Endothelial cell of umbilical vein (primary cell): ENCODE data around the gene NAA40. TPM values are rescaled to one million over a fixed set of nuclear protein-coding genes. Genes with fewer than 3 reads are reported as not detected.

Experiments
- BruUV-seq: library from RNA; stranded (reverse); fragments of 400-500 nt; replicated peaks from 2 replicates; lab custom pipeline; 2021; lab: Mats Ljungman, UMichigan
- CTCF ChIA-PET: fragments of 300-600, 350-600 bp; sonication (Branson Sonifier 250); formaldehyde crosslinking; loops from one replicate; lab custom pipeline; 2021; ENCODE audit warnings: antibody characterized with exemption, inconsistent platforms; lab: Charles Lee
- POLR2A ChIA-PET: fragments of 300-600, 350-600 bp; sonication (Branson Sonifier 250); formaldehyde crosslinking; loops from one replicate; lab custom pipeline; 2021; ENCODE audit warnings: antibody characterized with exemption, inconsistent platforms; lab: Charles Lee
- DNase-seq: peaks from one replicate; pipeline ENCODE4 v3.0.0-alpha.2; 2011; ENCODE audit warnings: low read depth, low spot score
- FAIRE-seq: peaks from 2 replicates; lab custom pipeline; 2011; peaks lifted over from hg19 to GRCh38; lab: Jason Lieb, UNC
- H2AFZ ChIP-seq: 2 replicates; pipeline ENCODE4 v1.6.0; 2012; ENCODE audit warnings: low read depth, low read length, control low read depth, inconsistent platforms
- H3K27ac ChIP-seq: 2 replicates; pipeline ENCODE4 v1.5.1; 2011; ENCODE audit warnings: low read depth, mild to moderate bottlenecking, control low read depth, low read length, moderate library complexity; ENCODE audit not compliant: insufficient read depth
- H3K27me3 ChIP-seq, 2 experiments: 2 replicates each; pipeline versions ENCODE4 v1.6.0 to v1.6.1; 2011; ENCODE audit warnings: low read length in 2 of 2, mixed read lengths in 1 of 2; ENCODE audit not compliant: control insufficient read depth in 2 of 2, insufficient read depth in 2 of 2
- H3K36me3 ChIP-seq, 2 experiments: 2 replicates in 1 of 2; 3 replicates in 1 of 2; pipeline ENCODE4 v1.5.1; 2011; ENCODE audit warnings: low read length in 2 of 2, mild to moderate bottlenecking in 1 of 2, moderate library complexity in 1 of 2; ENCODE audit not compliant: control insufficient read depth in 2 of 2, insufficient read depth in 2 of 2; ENCODE audit errors: extremely low read depth in 1 of 2
- H3K4me1 ChIP-seq: 3 replicates; pipeline ENCODE4 v1.5.1; 2011; ENCODE audit warnings: mild to moderate bottlenecking, low read length; ENCODE audit not compliant: control insufficient read depth, insufficient read depth; ENCODE audit errors: extremely low read depth
- H3K4me2 ChIP-seq: 2 replicates; pipeline ENCODE4 v1.6.1; 2011; ENCODE audit warnings: low read length, control low read depth, mixed read lengths; ENCODE audit not compliant: insufficient read depth
- H3K4me3 ChIP-seq, 3 experiments: fragments of 200-600 bp in 1 of 3; sonication (generic), shearing (Covaris generic) in 1 of 3; replicated peaks in 1 of 3; 2 replicates each; pipeline ENCODE4 v1.5.1; 2011 to 2016; ENCODE audit warnings: control low read depth in 3 of 3, low read length in 3 of 3, mild to moderate bottlenecking in 2 of 3, inconsistent platforms in 1 of 3, low read depth in 1 of 3, moderate library complexity in 1 of 3; ENCODE audit not compliant: insufficient read depth in 1 of 3
- H3K79me2 ChIP-seq: 2 replicates; pipeline ENCODE4 v1.6.0; 2012; ENCODE audit warnings: low read length, inconsistent platforms; ENCODE audit not compliant: control insufficient read depth, insufficient read depth
- H3K9ac ChIP-seq: replicated peaks from 2 replicates; pipeline ENCODE3; 2011; ENCODE audit warnings: low read length, control low read depth; ENCODE audit not compliant: insufficient read depth; ENCODE audit errors: extremely low read depth
- H3K9me1 ChIP-seq: replicated peaks from 3 replicates; pipeline ENCODE4 v1.6.0; 2011; ENCODE audit warnings: mild to moderate bottlenecking, low read length; ENCODE audit not compliant: control insufficient read depth, insufficient read depth; ENCODE audit errors: extremely low read depth
- H3K9me3 ChIP-seq: replicated peaks from 2 replicates; pipeline ENCODE4 v1.5.1; 2012; ENCODE audit warnings: low read length, inconsistent platforms; ENCODE audit not compliant: control insufficient read depth, insufficient read depth
- H4K20me1 ChIP-seq: replicated peaks from 2 replicates; pipeline ENCODE3; 2011; ENCODE audit warnings: mild to moderate bottlenecking, low read length; ENCODE audit not compliant: control insufficient read depth, insufficient read depth; ENCODE audit errors: extremely low read depth
- CTCF ChIP-seq, 2 donors: IDR thresholded peaks; 1 replicate in 1 of 2; 2 replicates in 1 of 2; pipeline ENCODE4 v1.5.1; 2011; ENCODE audit warnings: low read length in 2 of 2, mild to moderate bottlenecking in 2 of 2, moderate library complexity in 2 of 2, control low read depth in 1 of 2, inconsistent platforms in 1 of 2, low read depth in 1 of 2; ENCODE audit not compliant: insufficient read depth in 1 of 2; ENCODE audit errors: extremely low read depth in 1 of 2
- EZH2 ChIP-seq: IDR thresholded peaks from 2 replicates; pipeline ENCODE4 v1.6.1; 2012; ENCODE audit warnings: borderline replicate concordance, low read depth, mild to moderate bottlenecking, moderate library complexity, low read length, inconsistent platforms; ENCODE audit not compliant: severe bottlenecking
- FOS ChIP-seq: IDR thresholded peaks from 2 replicates; pipeline ENCODE4 v1.6.1; 2011; ENCODE audit warnings: mild to moderate bottlenecking, low read length, moderate library complexity, borderline replicate concordance; ENCODE audit not compliant: insufficient read depth
- GATA2 ChIP-seq: IDR thresholded peaks from 2 replicates; pipeline ENCODE4 v1.7.0; 2011; ENCODE audit warnings: low read depth, mild to moderate bottlenecking, moderate library complexity, mixed read lengths, low read length; ENCODE audit not compliant: insufficient read length, insufficient read depth
- JUN ChIP-seq: IDR thresholded peaks from 2 replicates; pipeline ENCODE4 v1.6.1; 2011; ENCODE audit warnings: borderline replicate concordance, low read depth; ENCODE audit not compliant: insufficient read length, insufficient read depth
- MAX ChIP-seq: IDR thresholded peaks from 2 replicates; pipeline ENCODE4 v1.6.1; 2011; ENCODE audit not compliant: insufficient read depth, insufficient read length
- MYC ChIP-seq: IDR thresholded peaks from one replicate; pipeline ENCODE4 v1.6.1; 2011; ENCODE audit warnings: mild to moderate bottlenecking, low read depth, low read length
- POLR2A ChIP-seq: IDR thresholded peaks from 2 replicates; pipeline ENCODE4 v1.6.1; 2012; ENCODE audit warnings: low read depth, mild to moderate bottlenecking, control low read depth, low read length
- POLR2AphosphoS5 ChIP-seq: IDR thresholded peaks from 2 replicates; pipeline ENCODE4 v1.6.1; 2012; ENCODE audit warnings: low read depth, mild to moderate bottlenecking, control low read depth, low read length, moderate library complexity; ENCODE audit not compliant: insufficient read depth
- dilution Hi-C: fragments of 300-500 bp; cut with MboI; formaldehyde crosslinking; loops from one replicate; pipeline ENCODE4 v1.15.0; 2019; ENCODE audit warnings: low sequenced_read_pairs; ENCODE audit not compliant: extremely low pct_ligation_motif_present
- intact Hi-C: fragments of 100-400 bp; cut with micrococcal nuclease; formaldehyde crosslinking; loops from one replicate; pipeline ENCODE4 v1.10.0; 2022
- polyA plus RNA-seq, 4 experiments: library from polyadenylated mRNA; depleted of rRNA in 3 of 4; stranded (reverse) in 3 of 4; unstranded in 1 of 4; fragments of >200 nt; gene quantifications; 2 replicates each; pipeline versions ENCODE4 v1.2.1 to v1.2.3, GENCODE V29; 2011 to 2012; ENCODE audit warnings: missing spikeins in 1 of 4
- total RNA-seq: library from RNA; stranded (reverse); gene quantifications from 2 replicates; pipeline ENCODE4 v1.2.3, GENCODE V29; 2021

Gene NAA40
- total and polyA plus RNA-seq, 2 donors (not counting 3 experiments of a cell fraction or from before 2014, with no cell fraction given), result 28.5 to 32.3 TPM

- Histone ChIP-seq H4K20me1 (no peaks in the 10 kb centered on the region), H3K79me2 (no peaks in the 10 kb centered on the region), H3K4me3 (no peak overlapping the region), H3K4me1 (no peaks in the 10 kb centered on the region), H2AFZ (no peak overlapping the region), H3K27ac (no peak overlapping the region), H3K9ac (no peak overlapping the region), H3K9me1 (no peaks in the 10 kb centered on the region), H3K27me3 (peaks cover 4% of the 10 kb centered on the region in 2 experiments), H3K4me2 (no peak overlapping the region), H3K9me3 (no peaks in the 10 kb centered on the region), H3K36me3 (no peaks in the 10 kb centered on the region)
- ChIA-PET POLR2A (no interaction called here), CTCF (interaction anchor here (3.1 kb wide), 1 partner anchor 10 kb away, joined by 11 read pairs; no protein-coding TSS in a partner anchor)
- dilution Hi-C loops (no loop called here), intact Hi-C loops (no loop called here)
- DNase-seq (no peak), FAIRE-seq (no peak)
- no TSS peak for BruUV-seq
- no peak for TF ChIP-seq EZH2
- no peak for TF ChIP-seq MAX
- TF ChIP-seq JUN, result no peak
- no peak for TF ChIP-seq MYC
- TF ChIP-seq CTCF (IDR thresholded peaks at IDR 0.05; ENCODE audit: extremely low read depth in 1 of 2, insufficient read depth in 1 of 2, low read depth in 1 of 2, low read length in 2 of 2), result no peak
- no peak for TF ChIP-seq FOS
- TF ChIP-seq POLR2AphosphoS5, result no peak
- TF ChIP-seq POLR2A, result no peak
- TF ChIP-seq GATA2, result no peak
Measured at GRCh38 chr11:63931045-63931444, 7.8 kb upstream of the NAA40 start.
